OCI-LY1 (cell line): ENCODE results near the gene GCLC.
A peak's percentile ranks its signal among the peaks of the same experiment; 100 is the strongest.
"Not testable (repeated sequence)": the region's sequence is repeated elsewhere in the genome, so short reads cannot be mapped to it uniquely, and the experiment has no call there.

ENCODE experiments used
- H2AFZ ChIP-seq: fragments of 200-600 bp; sonication (generic), shearing (Covaris generic); 2 replicates; pipeline ENCODE4 v1.6.0; 2014; ENCODE audit warnings: antibody characterized with exemption, mild to moderate bottlenecking, low read length
- H3F3A ChIP-seq: fragments of 200-600 bp; sonication (generic), shearing (Covaris generic); 2 replicates; pipeline ENCODE4 v1.6.0; 2014; ENCODE audit warnings: mild to moderate bottlenecking, antibody characterized with exemption, low read length, moderate library complexity; ENCODE audit not compliant: insufficient read depth
- H3K27ac ChIP-seq: fragments of 200-600 bp; sonication (generic); 2 replicates; pipeline ENCODE4 v1.5.1; 2014; ENCODE audit warnings: low read length, mixed run types, mild to moderate bottlenecking, low read depth; ENCODE audit not compliant: poor library complexity, severe bottlenecking
- H3K27me3 ChIP-seq: fragments of 200-600 bp; sonication (generic); 2 replicates; pipeline ENCODE4 v1.6.0; 2014; ENCODE audit warnings: antibody characterized with exemption, mild to moderate bottlenecking, low read length, moderate library complexity; ENCODE audit not compliant: insufficient read depth
- H3K36me3 ChIP-seq: fragments of 200-600 bp; sonication (generic); 2 replicates; pipeline ENCODE4 v1.6.1; 2014; ENCODE audit warnings: mild to moderate bottlenecking, antibody characterized with exemption, low read length, moderate library complexity, mixed read lengths; ENCODE audit not compliant: insufficient read depth
- H3K4me1 ChIP-seq: fragments of 200-600 bp; sonication (generic); 2 replicates; pipeline ENCODE4 v1.5.1; 2014; ENCODE audit warnings: mild to moderate bottlenecking, low read length, moderate library complexity; ENCODE audit not compliant: insufficient read depth, severe bottlenecking
- H3K4me2 ChIP-seq: fragments of 200-600 bp; sonication (generic), shearing (Covaris generic); 2 replicates; pipeline ENCODE4 v1.6.1; 2014; ENCODE audit warnings: low read length
- H3K4me3 ChIP-seq: fragments of 200-600 bp; sonication (generic); 2 replicates; pipeline ENCODE4 v1.5.1; 2014; ENCODE audit warnings: low read length, low read depth, mild to moderate bottlenecking, mixed read lengths; ENCODE audit not compliant: poor library complexity, severe bottlenecking
- H3K79me2 ChIP-seq: fragments of 200-600 bp; shearing (Covaris generic); 2 replicates; pipeline ENCODE4 v1.6.1; 2016; ENCODE audit warnings: mixed run types, low read length, mixed read lengths; ENCODE audit not compliant: insufficient read depth
- H3K9ac ChIP-seq: fragments of 200-600 bp; sonication (generic), shearing (Covaris generic); 2 replicates; pipeline ENCODE4 v1.6.1; 2014; ENCODE audit warnings: mild to moderate bottlenecking, low read length, mixed read lengths
- H3K9me2 ChIP-seq: fragments of 200-600 bp; sonication (generic), shearing (Covaris generic); 2 replicates; pipeline ENCODE4 v1.6.1; 2014; ENCODE audit warnings: low read depth, mild to moderate bottlenecking, low read length, mixed read lengths
- H3K9me3 ChIP-seq: fragments of 200-600 bp; shearing (Covaris generic); 2 replicates; pipeline ENCODE4 v1.6.1; 2014; ENCODE audit warnings: low read length, mixed read lengths
- H4K20me1 ChIP-seq: fragments of 200-600 bp; sonication (generic), shearing (Covaris generic); 2 replicates; pipeline ENCODE4 v1.6.0; 2016; ENCODE audit warnings: mild to moderate bottlenecking, low read length; ENCODE audit not compliant: insufficient read depth
- EZH2 ChIP-seq: fragments of 200-600 bp; sonication (generic), shearing (Covaris generic); IDR thresholded peaks from 2 replicates; pipeline ENCODE4 v1.8.0; 2017; ENCODE audit warnings: borderline replicate concordance, mixed run types, mild to moderate bottlenecking, antibody characterized with exemption, low read length, moderate library complexity, mixed read lengths
- TF ChIP-seq, protein P1 (sequence below): fragments of 200-600 bp; sonication (generic), shearing (Covaris generic); IDR thresholded peaks from 2 replicates; pipeline ENCODE4 v1.5.1; 2017; ENCODE audit warnings: mild to moderate bottlenecking, antibody characterized with exemption, low read length, moderate library complexity, mixed read lengths

Gene GCLC

DNA sequence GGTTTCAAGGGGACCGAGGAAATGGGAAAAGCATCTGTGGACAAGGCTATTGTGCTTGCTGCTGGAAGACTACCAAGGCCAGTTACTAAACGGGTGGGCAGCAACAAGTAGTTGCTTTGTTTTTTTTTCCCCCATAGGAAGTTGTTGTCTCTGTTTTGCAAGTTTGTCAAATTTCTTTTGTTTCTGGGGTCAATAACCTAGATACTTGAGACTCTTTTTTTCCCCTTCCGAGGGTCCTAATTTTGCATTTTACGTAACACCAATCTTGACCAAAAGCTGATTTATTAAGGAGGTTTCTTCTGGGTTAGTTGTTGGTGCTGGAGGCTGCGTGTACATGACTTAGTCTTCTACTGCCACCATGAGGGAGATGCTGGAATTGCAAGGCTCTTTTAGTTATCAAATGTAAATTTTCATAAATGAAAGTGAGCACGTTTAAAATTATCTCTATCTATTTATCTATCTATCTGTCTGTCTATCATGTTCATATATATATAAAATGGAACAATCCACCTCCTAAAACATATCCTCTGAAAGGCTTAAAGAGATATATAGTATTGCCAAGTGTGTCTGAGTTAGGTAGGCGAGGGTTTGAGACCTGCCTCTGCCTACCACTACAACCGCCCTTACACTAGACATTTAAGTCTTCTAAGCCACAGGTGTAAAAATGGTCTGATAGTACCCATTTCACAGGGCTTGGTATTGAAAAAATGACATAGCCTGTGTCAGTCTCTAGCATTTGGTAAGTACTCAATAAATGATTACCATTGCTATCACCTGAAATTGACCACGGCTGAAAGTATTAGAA lies 60.2 kb downstream of the GCLC start:
- Histone ChIP-seq H3K27me3 (no peaks in the 10 kb centered on the region), H3K27ac (no peak overlapping the region), H3K4me1 (peaks cover 18% of the 10 kb centered on the region), H3K4me3 (no peak overlapping the region), H3K9me2 (no peaks in the 10 kb centered on the region), H3K4me2 (no peak overlapping the region), H3K9me3 (no peaks in the 10 kb centered on the region), H3K9ac (no peak overlapping the region), H4K20me1 (no peaks in the 10 kb centered on the region), H3K36me3 (no peaks in the 10 kb centered on the region), H2AFZ (0 out of 2 replicates have a peak overlapping the region, but pooled peaks have one; percentile 56), H3K79me2 (no peaks in the 10 kb centered on the region), H3F3A (no peaks in the 10 kb centered on the region)
- TF ChIP-seq EZH2: no peak
- TF ChIP-seq, protein P1, sequence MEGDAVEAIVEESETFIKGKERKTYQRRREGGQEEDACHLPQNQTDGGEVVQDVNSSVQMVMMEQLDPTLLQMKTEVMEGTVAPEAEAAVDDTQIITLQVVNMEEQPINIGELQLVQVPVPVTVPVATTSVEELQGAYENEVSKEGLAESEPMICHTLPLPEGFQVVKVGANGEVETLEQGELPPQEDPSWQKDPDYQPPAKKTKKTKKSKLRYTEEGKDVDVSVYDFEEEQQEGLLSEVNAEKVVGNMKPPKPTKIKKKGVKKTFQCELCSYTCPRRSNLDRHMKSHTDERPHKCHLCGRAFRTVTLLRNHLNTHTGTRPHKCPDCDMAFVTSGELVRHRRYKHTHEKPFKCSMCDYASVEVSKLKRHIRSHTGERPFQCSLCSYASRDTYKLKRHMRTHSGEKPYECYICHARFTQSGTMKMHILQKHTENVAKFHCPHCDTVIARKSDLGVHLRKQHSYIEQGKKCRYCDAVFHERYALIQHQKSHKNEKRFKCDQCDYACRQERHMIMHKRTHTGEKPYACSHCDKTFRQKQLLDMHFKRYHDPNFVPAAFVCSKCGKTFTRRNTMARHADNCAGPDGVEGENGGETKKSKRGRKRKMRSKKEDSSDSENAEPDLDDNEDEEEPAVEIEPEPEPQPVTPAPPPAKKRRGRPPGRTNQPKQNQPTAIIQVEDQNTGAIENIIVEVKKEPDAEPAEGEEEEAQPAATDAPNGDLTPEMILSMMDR: peak; percentile 97

GRCh38 chr6:53483423-53484353 lies 61.2 kb downstream of the GCLC start:
- Histone ChIP-seq H3K79me2 (no peaks in the 10 kb centered on the region), H3K27me3 (no peaks in the 10 kb centered on the region), H3K4me3 (no peak overlapping the region), H3K9ac (no peak overlapping the region), H3K36me3 (no peaks in the 10 kb centered on the region), H3K4me1 (peaks cover 18% of the 10 kb centered on the region), H3K27ac (no peak overlapping the region), H3F3A (no peaks in the 10 kb centered on the region), H3K9me3 (no peaks in the 10 kb centered on the region), H3K4me2 (no peak overlapping the region), H2AFZ (0 out of 2 replicates have a peak overlapping the region, but pooled peaks have one; percentile 56), H4K20me1 (no peaks in the 10 kb centered on the region), H3K9me2 (no peaks in the 10 kb centered on the region)
- TF ChIP-seq EZH2: no peak
- TF ChIP-seq, protein P1: no peak

DNA sequence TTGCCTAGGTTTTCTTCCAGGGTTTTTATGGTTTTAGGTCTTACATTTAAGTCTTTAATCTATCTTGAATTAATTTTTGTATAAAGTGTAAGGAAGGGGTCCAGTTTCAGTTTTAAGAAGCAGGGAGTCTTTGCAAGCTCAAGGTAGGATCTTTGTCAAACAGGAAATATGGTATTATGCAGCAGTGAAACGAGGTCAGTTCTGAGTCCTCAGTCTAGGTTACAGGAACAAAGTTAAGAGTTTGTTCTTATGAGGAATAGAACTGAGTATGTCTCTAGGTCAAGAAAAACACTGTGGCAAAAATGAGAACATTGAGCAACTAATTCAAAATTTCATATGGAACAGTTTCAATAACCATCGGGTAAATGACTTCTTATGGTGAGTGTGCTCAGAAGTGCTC lies 63.6 kb downstream of the GCLC start:
- Histone ChIP-seq H4K20me1 (no peaks in the 10 kb centered on the region), H3K4me3 (no peak overlapping the region), H3K36me3 (no peaks in the 10 kb centered on the region), H3K27ac (no peak overlapping the region), H2AFZ (no peak overlapping the region), H3K79me2 (no peaks in the 10 kb centered on the region), H3K9me3 (no peaks in the 10 kb centered on the region), H3K4me2 (no peak overlapping the region), H3K27me3 (no peaks in the 10 kb centered on the region), H3K4me1 (peaks cover 12% of the 10 kb centered on the region), H3K9me2 (no peaks in the 10 kb centered on the region), H3K9ac (no peak overlapping the region), H3F3A (no peaks in the 10 kb centered on the region)
- TF ChIP-seq EZH2: no peak
- TF ChIP-seq, protein P1: no peak

- not testable (repeated sequence) for H2AFZ ChIP-seq, H3K27me3 ChIP-seq, H3K27ac ChIP-seq, H3K9ac ChIP-seq, H3K4me3 ChIP-seq, H3F3A ChIP-seq, H3K4me2 ChIP-seq, H3K9me3 ChIP-seq, H3K36me3 ChIP-seq, H3K79me2 ChIP-seq, H3K9me2 ChIP-seq, H4K20me1 ChIP-seq
- H3K4me1 ChIP-seq: peaks cover 12% of the 10 kb centered on the region
Observed at GRCh38 chr6:53480774-53481173, 64.1 kb downstream of the GCLC start.
